Mucosa of rectum (tissue), 2 donors: ENCODE data around the gene MEMO1.
"Not testable (repeated sequence)": the region's sequence is repeated elsewhere in the genome, so short reads cannot be mapped to it uniquely, and the experiment has no call there.

ENCODE experiments used
- H3K27ac ChIP-seq, 2 donors: one replicate each; pipeline ENCODE4 v1.7.0; 2013; ENCODE audit warnings: inconsistent platforms in 2 of 2, low read depth in 2 of 2, low read length in 2 of 2
- H3K27me3 ChIP-seq, 2 donors: one replicate each; pipeline ENCODE4 v1.7.0; 2013; ENCODE audit warnings: low read length in 2 of 2; ENCODE audit not compliant: control insufficient read depth in 2 of 2, insufficient read depth in 2 of 2
- H3K36me3 ChIP-seq, 2 donors: one replicate each; pipeline ENCODE4 v1.7.0; 2013; ENCODE audit warnings: low read length in 2 of 2; ENCODE audit not compliant: control insufficient read depth in 2 of 2, insufficient read depth in 2 of 2
- H3K4me1 ChIP-seq, 2 donors: one replicate each; pipeline ENCODE4 v1.7.0; 2013; ENCODE audit warnings: low read length in 2 of 2, mild to moderate bottlenecking in 1 of 2; ENCODE audit not compliant: control insufficient read depth in 2 of 2, insufficient read depth in 2 of 2
- H3K4me3 ChIP-seq, 2 donors: one replicate each; pipeline ENCODE4 v1.7.0; 2013; ENCODE audit warnings: low read length in 2 of 2
- H3K9ac ChIP-seq, 2 donors: one replicate each; pipeline ENCODE4 v1.7.0; 2013; ENCODE audit warnings: low read length in 2 of 2, low read depth in 1 of 2, mild to moderate bottlenecking in 1 of 2
- H3K9me3 ChIP-seq, 2 donors: one replicate each; pipeline ENCODE4 v1.7.0; 2013; ENCODE audit warnings: low read length in 2 of 2; ENCODE audit not compliant: control insufficient read depth in 2 of 2
- donor health status: healthy.
- donor health status: Normal muscosa, but diverticular disease.

Gene MEMO1

DNA sequence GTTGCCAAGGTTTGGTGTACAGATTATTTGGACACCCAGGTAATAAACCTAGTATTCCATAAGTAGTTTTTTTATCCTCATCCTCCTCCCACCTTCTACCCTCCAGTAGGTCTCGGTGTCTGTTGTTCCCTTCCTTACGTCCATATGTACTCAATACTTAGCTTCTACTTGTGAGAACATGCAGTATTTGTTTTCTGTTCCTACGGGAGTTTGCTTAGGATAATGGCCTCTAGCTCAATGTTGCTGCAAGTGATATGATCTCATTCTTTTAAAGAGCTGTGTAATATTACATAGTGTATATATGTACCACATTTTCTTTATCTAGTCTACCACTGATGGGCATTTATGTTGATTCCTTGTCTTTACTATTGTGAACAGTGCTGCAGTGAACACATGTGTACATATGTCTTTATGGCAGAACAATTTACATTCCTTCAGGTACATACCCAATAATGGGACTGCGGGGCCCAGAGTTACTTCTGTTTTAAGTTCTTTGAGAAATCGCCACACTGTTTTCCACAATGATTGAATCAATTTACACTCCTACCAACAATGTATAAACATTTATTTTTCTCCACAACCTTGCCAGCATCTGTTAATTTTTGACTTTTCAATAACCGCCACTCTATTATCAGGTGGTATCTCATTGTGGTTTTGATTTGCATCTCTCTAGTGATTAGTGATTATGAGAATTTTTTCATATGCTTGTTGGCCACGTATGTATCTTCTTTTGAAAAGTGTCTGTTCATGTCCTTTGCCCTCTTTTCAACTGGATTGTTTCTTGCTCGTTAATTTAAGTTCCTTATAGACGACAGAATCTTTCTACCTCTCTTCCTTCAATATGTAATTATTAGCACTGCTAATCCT is 88.0 kb downstream of the MEMO1 start:
- H3K27me3 ChIP-seq = no peaks in the 10 kb centered on the region
- peaks cover 0 to 5% of the 10 kb centered on the region in 2 donors for H3K36me3 ChIP-seq
- no peak overlapping the region for H3K27ac ChIP-seq
- H3K9me3 ChIP-seq = no peaks in the 10 kb centered on the region
- no peak overlapping the region for H3K9ac ChIP-seq
- no peak overlapping the region for H3K4me3 ChIP-seq
- H3K4me1 ChIP-seq = peaks cover 0 to 4% of the 10 kb centered on the region in 2 donors

DNA sequence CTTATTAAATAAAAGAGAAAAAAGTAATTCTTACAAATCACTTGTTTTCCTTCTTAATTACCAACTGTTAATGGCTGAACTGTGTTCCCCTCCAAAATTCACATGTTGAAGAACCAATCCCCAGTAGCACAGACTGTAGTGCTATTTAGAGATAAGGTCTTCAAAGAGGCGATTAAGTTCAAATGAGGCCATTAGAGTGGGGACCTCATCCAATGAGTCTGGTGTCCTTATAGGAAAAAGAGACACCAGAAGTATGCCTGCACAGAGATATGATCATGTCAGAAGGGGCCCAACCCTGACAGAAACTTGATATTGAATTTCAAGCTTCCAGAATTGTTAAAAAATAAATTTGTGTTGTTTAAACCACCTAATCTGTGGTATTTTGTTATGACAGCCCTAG is 89.8 kb downstream of the MEMO1 start:
- no peak overlapping the region for H3K9ac ChIP-seq
- no peak overlapping the region for H3K27ac ChIP-seq
- no peaks in the 10 kb centered on the region for H3K27me3 ChIP-seq
- H3K4me3 ChIP-seq = no peak overlapping the region
- peaks cover 0 to 9% of the 10 kb centered on the region in 2 donors for H3K36me3 ChIP-seq
- no peaks in the 10 kb centered on the region for H3K9me3 ChIP-seq
- peaks cover 0 to 4% of the 10 kb centered on the region in 2 donors for H3K4me1 ChIP-seq

DNA sequence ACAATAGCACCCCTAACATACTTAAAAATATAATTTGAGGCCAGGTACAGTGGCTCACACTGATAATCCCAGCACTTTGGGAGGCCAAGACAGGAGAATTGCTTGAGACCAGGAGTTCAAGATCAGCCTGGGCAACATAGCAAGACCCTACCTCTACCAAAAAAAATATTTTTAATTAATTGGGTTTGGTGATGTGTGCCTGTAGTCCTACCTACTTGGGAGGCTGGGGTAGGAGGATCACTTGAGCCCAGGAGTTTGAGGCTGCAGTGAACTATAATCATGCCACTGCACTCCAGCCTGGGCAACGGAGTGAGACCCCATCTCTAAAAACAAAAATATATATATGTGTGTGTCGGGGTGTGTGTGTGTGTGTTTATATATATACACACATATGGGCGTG is 91.3 kb downstream of the MEMO1 start:
- Histone ChIP-seq H3K27ac (no peak overlapping the region), H3K27me3 (no peaks in the 10 kb centered on the region), H3K4me1 (peaks cover 0 to 4% of the 10 kb centered on the region in 2 donors), H3K4me3 (no peak overlapping the region), H3K36me3 (peaks cover 0 to 9% of the 10 kb centered on the region in 2 donors), H3K9ac (no peak overlapping the region), H3K9me3 (no peaks in the 10 kb centered on the region)

DNA sequence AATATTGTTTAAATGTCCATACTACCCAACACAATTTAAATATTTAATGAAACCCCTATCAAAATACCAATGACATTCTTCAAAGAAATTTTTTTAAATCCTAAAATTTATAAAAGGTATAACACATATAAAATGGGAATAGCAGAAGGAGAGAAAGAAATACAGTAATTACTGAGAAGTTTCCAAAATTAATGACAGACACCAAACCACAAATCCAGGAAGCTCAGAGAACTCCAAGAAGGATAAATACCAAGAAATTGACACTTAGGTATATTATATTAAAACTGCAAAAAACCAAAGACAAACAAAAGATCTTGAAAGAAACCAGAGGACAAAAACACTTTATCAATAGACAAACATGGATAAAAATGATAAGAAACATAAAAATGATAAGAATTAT is 101.1 kb downstream of the MEMO1 start:
- Histone ChIP-seq H3K9me3 (no peaks in the 10 kb centered on the region), H3K4me1 (no peaks in the 10 kb centered on the region)

DNA sequence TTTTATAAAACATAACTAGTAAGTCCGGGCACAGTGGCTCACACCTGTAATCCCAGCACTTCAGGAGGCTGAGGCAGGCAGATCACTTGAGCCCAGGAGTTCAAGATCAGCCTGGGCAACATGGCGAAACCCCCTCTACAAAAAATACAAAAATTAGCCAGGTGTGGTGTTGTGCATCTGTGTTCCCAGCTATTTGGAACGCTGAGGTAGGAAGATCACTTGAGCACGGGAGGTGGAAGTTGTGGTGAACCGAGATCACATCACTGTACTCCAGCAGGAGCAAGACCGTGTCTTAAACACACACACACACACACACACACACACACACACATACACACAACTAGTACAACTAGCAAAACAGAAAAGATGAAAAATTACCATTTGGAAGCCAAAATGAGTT is 103.3 kb downstream of the MEMO1 start:
- not testable (repeated sequence) for H3K4me1 ChIP-seq, H3K9me3 ChIP-seq, H3K9ac ChIP-seq, H3K36me3 ChIP-seq, H3K4me3 ChIP-seq, H3K27me3 ChIP-seq, H3K27ac ChIP-seq

More for the DNA sequence above, 101.1 kb downstream of the MEMO1 start:
- Histone ChIP-seq H3K27ac (no peak overlapping the region), H3K27me3 (no peaks in the 10 kb centered on the region), H3K9ac (no peak overlapping the region), H3K36me3 (peaks cover 0 to 3% of the 10 kb centered on the region in 2 donors), H3K4me3 (no peak overlapping the region)

DNA sequence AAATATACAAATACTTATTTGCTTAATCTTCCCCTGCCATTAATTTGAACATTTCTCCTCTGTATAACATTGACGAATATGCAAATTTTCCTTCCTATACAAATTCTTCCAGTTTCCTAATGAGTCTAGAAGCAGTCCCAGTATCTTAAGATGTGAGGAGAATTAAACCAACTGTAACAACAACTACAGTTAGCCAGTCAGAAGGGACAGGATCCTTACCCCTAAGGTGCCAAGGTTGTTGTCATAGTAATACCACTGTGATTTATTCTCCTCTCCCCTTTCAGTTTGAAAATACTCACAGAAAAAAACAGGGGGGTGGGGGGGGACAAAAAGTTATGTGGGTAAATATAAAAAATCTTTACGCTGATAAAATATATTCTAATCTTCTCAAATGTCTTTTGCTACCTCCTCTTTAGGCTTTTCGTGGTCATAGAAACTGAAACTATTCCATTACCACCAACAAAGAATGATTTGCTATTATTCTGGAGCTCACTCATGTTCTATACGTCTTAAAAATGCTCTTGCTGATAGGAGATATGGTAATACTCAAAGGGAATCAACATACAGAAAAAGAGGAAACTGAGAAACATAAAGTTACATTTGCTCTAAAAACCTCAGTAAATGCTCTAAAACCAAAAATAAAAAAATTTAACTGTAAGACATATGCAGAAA is 107.6 kb downstream of the MEMO1 start:
- Histone ChIP-seq H3K4me3 (no peak overlapping the region), H3K9me3 (peaks cover 0 to 4% of the 10 kb centered on the region in 2 donors), H3K27ac (no peak overlapping the region), H3K4me1 (no peaks in the 10 kb centered on the region), H3K36me3 (peaks cover 0 to 12% of the 10 kb centered on the region in 2 donors), H3K27me3 (no peaks in the 10 kb centered on the region), H3K9ac (no peak overlapping the region)

DNA sequence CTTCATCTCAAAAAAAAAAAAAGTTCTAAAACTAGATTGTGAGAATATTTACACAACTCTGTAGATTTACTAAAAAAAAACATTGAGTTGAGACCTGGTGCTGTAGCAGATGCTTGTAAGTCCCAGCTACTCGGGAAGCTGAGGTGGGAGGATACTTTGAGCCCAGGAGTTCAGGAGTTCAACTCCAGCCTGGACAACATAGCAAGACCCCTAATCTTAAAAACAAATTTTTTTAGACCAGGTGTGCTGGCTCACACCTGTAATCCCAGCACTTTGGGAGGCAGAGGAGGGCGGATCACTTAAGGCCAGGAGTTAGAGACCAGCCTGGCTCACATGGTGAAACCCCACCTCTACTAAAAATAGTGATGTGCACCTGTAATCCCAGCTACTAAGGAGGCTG is 108.9 kb downstream of the MEMO1 start:
- peaks cover 0 to 9% of the 10 kb centered on the region in 2 donors for H3K36me3 ChIP-seq
- no peak overlapping the region for H3K27ac ChIP-seq
- H3K27me3 ChIP-seq = no peaks in the 10 kb centered on the region
- H3K9ac ChIP-seq = no peak overlapping the region
- H3K4me1 ChIP-seq = no peaks in the 10 kb centered on the region
- no peak overlapping the region for H3K4me3 ChIP-seq
- H3K9me3 ChIP-seq = peaks cover 0 to 5% of the 10 kb centered on the region in 2 donors

DNA sequence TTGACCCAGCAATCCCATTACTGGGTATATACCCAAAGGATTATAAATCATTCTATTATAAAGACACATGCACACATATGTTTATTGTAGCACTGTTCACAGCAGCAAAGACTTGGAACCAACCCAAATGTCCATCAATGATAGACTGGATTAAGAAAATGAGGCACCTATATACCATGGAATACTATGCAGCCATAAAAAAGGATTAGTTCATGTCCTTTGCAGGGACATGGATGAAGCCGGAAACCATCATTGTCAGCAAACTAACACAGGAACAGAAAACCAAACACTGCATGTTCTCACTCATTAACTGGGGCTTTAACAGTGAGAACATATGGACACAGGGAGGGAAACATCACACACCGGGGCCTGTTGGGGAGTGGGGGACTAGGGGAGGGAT is 110.7 kb downstream of the MEMO1 start:
- H3K4me1 ChIP-seq, H3K9ac ChIP-seq, H3K27me3 ChIP-seq, H3K4me3 ChIP-seq, H3K27ac ChIP-seq, H3K36me3 ChIP-seq, H3K9me3 ChIP-seq: not testable (repeated sequence)

DNA sequence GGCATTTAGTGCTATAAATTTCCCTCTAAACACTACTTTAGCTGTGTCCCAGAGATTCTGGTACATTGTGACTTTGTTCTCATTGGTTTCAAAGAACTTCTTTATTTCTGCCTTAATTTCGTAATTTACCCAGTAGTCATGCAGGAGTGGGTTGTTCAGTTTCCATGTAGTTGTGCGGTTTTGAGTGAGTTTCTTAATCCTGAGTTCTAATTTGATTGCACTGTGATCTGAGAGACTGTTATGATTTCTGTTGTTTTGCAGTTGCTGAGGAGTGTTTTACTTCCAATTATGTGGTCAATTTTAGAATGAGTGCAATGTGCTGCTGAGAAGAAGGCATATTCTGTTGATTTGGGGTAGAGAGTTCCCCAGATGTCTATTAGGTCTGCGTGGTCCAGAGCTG is 112.5 kb downstream of the MEMO1 start:
- not testable (repeated sequence) for H3K4me3 ChIP-seq, H3K27ac ChIP-seq, H3K27me3 ChIP-seq, H3K4me1 ChIP-seq, H3K36me3 ChIP-seq, H3K9ac ChIP-seq, H3K9me3 ChIP-seq

DNA sequence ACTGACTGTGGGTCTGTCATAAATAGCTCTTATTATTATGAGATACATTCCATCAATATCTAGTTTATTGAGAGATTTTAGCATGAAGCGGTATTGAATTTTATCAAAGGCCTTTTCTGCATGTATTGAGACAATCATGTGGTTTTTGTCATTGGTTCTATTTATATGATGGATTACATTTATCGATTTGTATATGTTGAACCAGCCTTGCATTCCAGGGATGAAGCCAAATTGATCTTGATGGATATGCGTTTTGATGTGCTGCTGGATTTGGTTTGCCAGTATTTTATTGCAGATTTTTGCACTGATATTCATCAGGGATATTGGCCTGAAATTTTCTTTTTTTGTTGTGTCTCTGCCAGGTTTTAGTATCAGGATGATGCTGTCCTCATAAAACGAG is 113.5 kb downstream of the MEMO1 start:
- not testable (repeated sequence) for H3K4me3 ChIP-seq, H3K27me3 ChIP-seq, H3K36me3 ChIP-seq, H3K4me1 ChIP-seq, H3K9me3 ChIP-seq, H3K9ac ChIP-seq, H3K27ac ChIP-seq
